Left lobe of liver (tissue), 2 donors: ENCODE results near the gene TSPAN8. TPM values are rescaled to one million over a fixed set of nuclear protein-coding genes. Genes with fewer than 3 reads are reported as not detected.
A peak's percentile ranks its signal among the peaks of the same experiment; 100 is the strongest.
"Not testable (repeated sequence)": the region's sequence is repeated elsewhere in the genome, so short reads cannot be mapped to it uniquely, and the experiment has no call there.

ENCODE experiments used
- ATAC-seq: fragments of 200-7000 bp; cut with Tn5 transposase; one replicate; pipeline ENCODE4 v1.9.1; 2020; ENCODE audit warnings: mild to moderate bottlenecking, moderate library complexity
- DNase-seq: peaks from one replicate; pipeline ENCODE4 v3.0.0-alpha.2; 2020; ENCODE audit warnings: low spot score
- total RNA-seq: library from RNA; stranded (reverse); gene quantifications from one replicate; pipeline ENCODE4 v1.2.1, GENCODE V29; 2021
- donor health status: DM: no; HTN: no; CAD: no; lungs with moderate emphysema.
- donor health status: DM: no; HTN: yes; CAD: no.

TSPAN8 gene
- total RNA-seq, 1 donor from 2014 or later = 12.0 TPM

- DNase-seq (no peak), ATAC-seq (no peak)
These were observed 27.2 kb downstream of the TSPAN8 start for GRCh38 chr12:71130521-71131069.

- ATAC-seq (no peak), DNase-seq (no peak)
These were observed 28.4 kb downstream of the TSPAN8 start for GRCh38 chr12:71129364-71129763.

GRCh38 chr12:71128191-71128788, 29.5 kb downstream of the TSPAN8 start:
- ATAC-seq = no peak
- DNase-seq = no peak

GRCh38 chr12:71125949-71126348, 31.9 kb downstream of the TSPAN8 start:
- DNase-seq = no peak
- ATAC-seq = no peak

- no peak for DNase-seq
- ATAC-seq = peak; percentile 96
These were observed 32.3 kb downstream of the TSPAN8 start for GRCh38 chr12:71125515-71125914.

- DNase-seq = no peak
- ATAC-seq = peak; percentile 96
These were observed 32.9 kb downstream of the TSPAN8 start for GRCh38 chr12:71124835-71125460.

- ATAC-seq, DNase-seq: not testable (repeated sequence)
These were observed 44.7 kb downstream of the TSPAN8 start for GRCh38 chr12:71113148-71113547.

GRCh38 chr12:71109834-71110233, 48.0 kb downstream of the TSPAN8 start:
- ATAC-seq = no peak
- DNase-seq = no peak

GRCh38 chr12:71108355-71108754, 49.4 kb downstream of the TSPAN8 start:
- no peak for DNase-seq
- ATAC-seq = no peak

- ATAC-seq = no peak
- no peak for DNase-seq
These were observed 49.9 kb downstream of the TSPAN8 start for GRCh38 chr12:71107936-71108335.

- DNase-seq = no peak
These were observed 51.8 kb downstream of the TSPAN8 start for GRCh38 chr12:71105956-71106355.

GRCh38 chr12:71092290-71092689, 65.5 kb downstream of the TSPAN8 start:
- DNase-seq = no peak

More at GRCh38 chr12:71105956-71106355, 51.8 kb downstream of the TSPAN8 start:
- ATAC-seq = no peak

GRCh38 chr12:71090971-71091370, 66.8 kb downstream of the TSPAN8 start:
- ATAC-seq (no peak), DNase-seq (no peak)

More at GRCh38 chr12:71092290-71092689, 65.5 kb downstream of the TSPAN8 start:
- no peak for ATAC-seq

- no peak for ATAC-seq
- DNase-seq = no peak
These were observed 72.2 kb downstream of the TSPAN8 start for GRCh38 chr12:71085575-71085974.

GRCh38 chr12:71075743-71076142, 82.1 kb downstream of the TSPAN8 start:
- ATAC-seq = no peak
- DNase-seq = no peak

Other genes starting within 250 kb of the TSPAN8 start
- gene PTPRR, start 237.3 kb downstream of the TSPAN8 start, total RNA-seq = not detected